Psoas muscle (tissue), 8 donors: ENCODE results near the gene SLC7A5. TPM values are rescaled to one million over a fixed set of nuclear protein-coding genes. Genes with fewer than 3 reads are reported as not detected.

Source experiments
- ATAC-seq, 4 donors: fragments of 200-7000 bp; cut with Tn5 transposase; one replicate each; pipeline ENCODE4 v1.9.1; 2020; ENCODE audit warnings: moderate library complexity in 3 of 4, mild to moderate bottlenecking in 2 of 4
- DNase-seq, 2 donors: peaks; one replicate each; pipeline ENCODE4 v3.0.0-alpha.2; 2020
- H3K27ac ChIP-seq: fragments of 200-600 bp; one replicate; pipeline ENCODE4 v1.8.0; 2022
- H3K27me3 ChIP-seq, 3 donors: fragments of 200-600 bp in 1 of 3; one replicate each; pipeline versions ENCODE4 v1.6.1 to v1.8.0; 2013 to 2022; ENCODE audit warnings: low read length in 2 of 3, mild to moderate bottlenecking in 2 of 3, moderate library complexity in 1 of 3; ENCODE audit not compliant: insufficient read depth in 3 of 3
- H3K36me3 ChIP-seq, 2 donors: fragments of 200-600 bp in 1 of 2; one replicate each; pipeline versions ENCODE4 v1.6.1 to v1.8.0; 2013 to 2022; ENCODE audit warnings: low read depth in 1 of 2, mild to moderate bottlenecking in 1 of 2, moderate library complexity in 1 of 2; ENCODE audit not compliant: insufficient read depth in 1 of 2
- H3K4me1 ChIP-seq: fragments of 200-600 bp; one replicate; pipeline ENCODE4 v1.8.0; 2022
- H3K4me3 ChIP-seq: fragments of 200-600 bp; one replicate; pipeline ENCODE4 v1.8.0; 2022; ENCODE audit warnings: mild to moderate bottlenecking
- H3K9me3 ChIP-seq: fragments of 200-600 bp; one replicate; pipeline ENCODE4 v1.8.0; 2022
- WGBS, 3 donors: extraction: QIAGEN DNeasy Blood & Tissue Kit; methylation state at CpG; one replicate each; pipeline versions ENCODE4 v1.1.6 to v1.1.7; 2013; 5-methylcytosine and 5-hydroxymethylcytosine counted together
- intact Hi-C, 2 donors: fragments of 100-400 bp; cut with DNase I; formaldehyde crosslinking; loops; one replicate each; pipeline versions ENCODE4 v1.11.0 to v1.14.2; 2022
- polyA plus RNA-seq, 3 donors: library from polyadenylated mRNA; stranded (reverse); fragments of 200-250 nt; gene quantifications; one replicate each; pipeline ENCODE4 v1.2.3, GENCODE V29; 2013
- total RNA-seq, 4 donors: library from RNA; stranded (reverse); fragmentation: NEBNext Ultra II Directional in 2 of 4; extraction: Animal tissue kit (Norgen Biotek cat#: 25700) in 2 of 4; gene quantifications; one replicate each; pipeline versions ENCODE4 v1.2.1 to v1.2.4, GENCODE V29; 2021 to 2023
- TF ChIP-seq, protein P1 (sequence below): fragments of 200-600 bp; IDR thresholded peaks from one replicate; pipeline ENCODE4 v1.8.0; 2022; ENCODE audit warnings: antibody characterized with exemption
- donor health status: healthy with polysubstance abuse.
- donor health status: DM: no; HTN: no; CAD: no; lungs with moderate emphysema.
- donor health status: Bipolar disorder and iron deficiency.
- donor health status: healthy.
- donor health status: DM: yes; HTN: yes; CAD: no.
- donor health status: DM: no; HTN: no; CAD: no.
- donor health status: DM: no; HTN: no; CAD: no.
- donor health status: DM: yes; HTN: yes; CAD: no.

Gene SLC7A5
- total and polyA plus RNA-seq, 7 donors = 9.8 to 63.6 (median 20.2) TPM

DNA sequence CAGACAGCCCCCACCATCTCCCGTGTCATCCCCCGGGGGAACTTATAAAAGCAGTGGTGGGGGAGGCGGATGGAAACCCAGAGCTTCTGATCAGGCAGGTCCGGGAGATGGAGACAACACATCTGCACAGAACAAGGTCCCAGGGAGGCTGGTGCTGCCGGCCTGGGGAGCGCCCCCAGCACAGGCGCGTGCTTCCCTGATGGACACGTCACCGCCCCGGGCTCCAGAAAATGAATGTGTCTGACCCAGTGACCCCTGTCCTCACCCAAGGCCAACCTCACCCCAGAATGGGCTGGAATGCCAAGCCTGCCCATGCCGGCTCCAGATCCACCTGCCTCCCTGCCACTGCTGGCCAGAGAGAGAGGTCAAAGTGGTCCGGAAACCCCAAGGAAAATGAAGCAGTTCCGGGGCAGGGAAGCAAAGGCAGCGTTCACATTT lies 12.5 kb downstream of the SLC7A5 start:
- Histone ChIP-seq H3K9me3 (no peaks in the 10 kb centered on the region), H3K27me3 (no peaks in the 10 kb centered on the region), H3K27ac (peak overlapping the region; percentile 96), H3K4me3 (peak overlapping the region; percentile 69), H3K36me3 (no peaks in the 10 kb centered on the region), H3K4me1 (peaks cover 56% of the 10 kb centered on the region)
- peak; percentile 7 to 29 (median 20) for ATAC-seq
- TF ChIP-seq, protein P1, sequence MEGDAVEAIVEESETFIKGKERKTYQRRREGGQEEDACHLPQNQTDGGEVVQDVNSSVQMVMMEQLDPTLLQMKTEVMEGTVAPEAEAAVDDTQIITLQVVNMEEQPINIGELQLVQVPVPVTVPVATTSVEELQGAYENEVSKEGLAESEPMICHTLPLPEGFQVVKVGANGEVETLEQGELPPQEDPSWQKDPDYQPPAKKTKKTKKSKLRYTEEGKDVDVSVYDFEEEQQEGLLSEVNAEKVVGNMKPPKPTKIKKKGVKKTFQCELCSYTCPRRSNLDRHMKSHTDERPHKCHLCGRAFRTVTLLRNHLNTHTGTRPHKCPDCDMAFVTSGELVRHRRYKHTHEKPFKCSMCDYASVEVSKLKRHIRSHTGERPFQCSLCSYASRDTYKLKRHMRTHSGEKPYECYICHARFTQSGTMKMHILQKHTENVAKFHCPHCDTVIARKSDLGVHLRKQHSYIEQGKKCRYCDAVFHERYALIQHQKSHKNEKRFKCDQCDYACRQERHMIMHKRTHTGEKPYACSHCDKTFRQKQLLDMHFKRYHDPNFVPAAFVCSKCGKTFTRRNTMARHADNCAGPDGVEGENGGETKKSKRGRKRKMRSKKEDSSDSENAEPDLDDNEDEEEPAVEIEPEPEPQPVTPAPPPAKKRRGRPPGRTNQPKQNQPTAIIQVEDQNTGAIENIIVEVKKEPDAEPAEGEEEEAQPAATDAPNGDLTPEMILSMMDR = no peak
- intact Hi-C loops = loop anchor here in 1 of 2 donors (10.0 kb wide), 1 partner anchor 48 kb away; no protein-coding TSS in a partner anchor
- WGBS, 3 donors = 32 to 49% (median 33%) methylated on average over 14 to 15 of the region's 15 CpGs
- peak; percentile 53 to 76 for DNase-seq

DNA sequence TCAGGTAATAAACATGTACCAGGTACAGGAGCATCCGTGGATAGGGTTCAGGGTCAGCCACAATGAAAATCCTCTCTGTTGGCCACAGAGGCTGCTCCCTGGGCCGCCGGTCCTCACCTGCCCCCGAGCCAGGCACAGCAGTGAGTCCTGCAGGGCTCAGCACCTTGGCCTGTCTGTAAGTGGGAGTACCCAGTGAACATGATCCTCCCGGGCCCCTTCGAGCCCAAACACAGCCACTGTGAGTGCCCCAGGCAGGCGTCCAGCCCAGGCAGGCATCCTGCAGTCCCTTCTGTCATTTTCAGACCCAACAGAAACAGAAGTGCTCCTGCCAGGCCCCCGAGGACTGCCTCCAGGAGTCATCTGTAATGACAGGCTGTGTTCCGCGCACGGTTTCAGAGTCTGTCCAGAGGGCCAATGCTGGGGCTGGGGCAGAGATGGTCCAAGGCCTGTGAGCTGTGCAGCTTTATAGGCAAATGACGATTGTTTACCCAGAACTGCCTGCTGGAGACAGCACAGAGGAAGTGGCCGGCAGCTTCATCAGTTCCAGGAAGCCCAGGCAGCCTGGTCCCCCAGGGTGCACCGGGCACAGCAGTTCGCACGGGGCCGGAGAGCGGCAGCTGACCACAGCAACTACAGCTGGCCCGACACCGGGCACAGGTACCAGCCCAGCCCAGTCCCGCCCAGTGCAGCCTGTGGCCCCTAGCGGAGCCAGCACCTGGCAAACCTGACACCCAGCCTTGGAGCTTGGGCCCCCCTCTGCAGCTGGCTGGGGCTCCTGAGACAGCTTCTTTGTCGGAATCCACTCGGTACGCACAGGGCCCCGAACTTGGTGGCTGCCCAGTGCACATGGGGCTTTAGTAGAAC lies 13.2 kb downstream of the SLC7A5 start:
- intact Hi-C loops = loop anchor here in 1 of 2 donors (10.0 kb wide), 1 partner anchor 49 kb away; no protein-coding TSS in a partner anchor
- Histone ChIP-seq H3K27ac (peak overlapping the region; percentile 96), H3K36me3 (peaks cover 0 to 6% of the 10 kb centered on the region in 2 donors), H3K4me1 (peaks cover 58% of the 10 kb centered on the region), H3K9me3 (no peaks in the 10 kb centered on the region), H3K27me3 (no peaks in the 10 kb centered on the region), H3K4me3 (peak overlapping the region; percentile 69)
- DNase-seq (peak; percentile 59 to 81), ATAC-seq (peak; percentile 2 to 36 (median 15))
- TF ChIP-seq, protein P1 = no peak
- 22 to 43% (median 23%) methylated on average over 24 to 26 of the region's 26 CpGs for WGBS, 3 donors

DNA sequence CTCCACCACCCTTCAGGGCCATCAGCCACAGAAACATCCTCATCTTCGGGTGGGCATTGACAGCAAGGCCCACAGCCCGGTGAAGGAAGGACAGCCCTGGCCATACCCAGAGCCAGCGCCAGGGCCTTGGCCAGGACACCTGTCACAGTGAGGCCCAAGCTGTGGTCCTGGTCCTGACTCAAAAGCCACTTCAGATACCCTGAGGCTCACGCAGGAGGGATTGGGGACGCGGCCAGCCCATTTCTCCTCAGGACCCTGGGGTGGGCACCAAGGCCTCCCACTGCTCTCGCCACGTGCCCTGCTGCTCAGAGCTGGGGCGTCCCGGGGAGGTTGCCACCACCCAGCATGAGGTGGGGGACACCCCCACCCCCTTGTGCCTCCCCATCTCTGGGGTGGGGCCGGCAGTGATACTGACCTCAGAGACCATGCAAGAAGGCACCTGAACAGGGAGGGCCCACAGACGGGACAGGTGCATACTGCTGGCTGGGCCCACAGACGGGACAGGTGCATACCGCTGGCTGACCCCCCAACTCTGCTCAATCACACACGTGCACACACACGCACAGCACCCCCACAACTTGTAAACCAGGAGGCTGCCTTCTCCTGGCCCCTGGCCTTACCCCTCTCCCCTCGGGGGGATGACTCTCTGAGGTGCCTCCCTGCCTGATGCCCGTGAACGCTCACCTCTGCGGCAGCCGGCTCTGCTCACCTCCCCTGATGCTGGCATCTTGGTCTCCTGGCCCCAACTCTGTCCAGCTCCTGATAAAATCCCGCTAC lies 14.2 kb downstream of the SLC7A5 start:
- H3K4me1 ChIP-seq = peaks cover 63% of the 10 kb centered on the region
- H3K27ac ChIP-seq = peak overlapping the region; percentile 96
- DNase-seq (no peak), ATAC-seq (no peak)
- intact Hi-C loops = loop anchor here in 1 of 2 donors (10.0 kb wide), 1 partner anchor 50 kb away; no protein-coding TSS in a partner anchor
- TF ChIP-seq, protein P1 = no peak
- no peaks in the 10 kb centered on the region for H3K9me3 ChIP-seq
- H3K36me3 ChIP-seq = peaks cover 0 to 16% of the 10 kb centered on the region in 2 donors
- peak overlapping the region; percentile 69 for H3K4me3 ChIP-seq
- WGBS, 3 donors = 58 to 85% (median 63%) methylated on average over 22 of the region's 22 CpGs
- H3K27me3 ChIP-seq = no peaks in the 10 kb centered on the region

DNA sequence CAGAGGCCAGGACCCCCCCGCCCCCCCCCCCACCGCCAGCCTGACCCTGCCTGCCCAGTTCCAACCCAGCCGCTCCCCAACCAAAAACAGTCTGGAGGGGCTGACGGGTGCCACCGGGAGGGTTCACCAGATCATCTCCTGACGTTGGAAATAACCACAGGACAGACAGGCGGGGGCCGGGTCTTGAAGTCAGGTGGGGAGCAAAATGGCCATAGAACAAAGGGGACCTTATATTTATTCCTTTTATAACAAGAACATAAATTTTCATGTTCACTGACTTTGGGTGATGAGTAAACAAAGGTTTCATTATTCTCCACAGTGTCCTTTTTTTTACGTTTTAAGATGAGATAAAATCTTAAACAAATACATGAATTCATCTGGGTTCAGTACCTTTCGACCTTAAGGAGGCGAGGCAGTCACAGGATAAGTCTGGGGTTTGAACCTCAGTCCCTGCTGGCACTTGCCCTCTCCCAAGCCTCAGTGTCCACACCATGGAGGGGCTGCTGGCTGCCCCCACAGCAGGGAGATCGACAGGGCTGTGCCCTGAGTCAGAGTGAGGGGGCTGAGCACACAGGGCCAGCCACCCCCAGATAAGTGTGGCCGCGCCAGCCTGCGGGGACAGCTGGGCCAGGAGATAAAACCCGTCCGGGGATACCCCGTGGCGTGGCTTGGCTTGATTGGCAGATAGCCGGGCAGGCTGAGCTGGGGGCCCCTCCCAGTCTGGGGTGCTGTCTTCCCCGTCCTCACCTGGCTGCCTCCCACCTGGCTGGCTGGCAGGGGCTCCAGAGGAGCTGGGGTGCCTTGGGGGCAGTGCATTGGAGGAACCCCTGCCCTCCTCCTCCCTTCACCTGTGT lies 15.0 kb downstream of the SLC7A5 start:
- ATAC-seq (no peak), DNase-seq (no peak)
- H3K36me3 ChIP-seq = peaks cover 0 to 16% of the 10 kb centered on the region in 2 donors
- H3K9me3 ChIP-seq = no peaks in the 10 kb centered on the region
- intact Hi-C loops = loop anchor here in 1 of 2 donors (10.0 kb wide), 1 partner anchor 51 kb away; no protein-coding TSS in a partner anchor
- H3K4me1 ChIP-seq = peaks cover 72% of the 10 kb centered on the region
- peak overlapping the region; percentile 69 for H3K4me3 ChIP-seq
- WGBS, 3 donors = 32 to 65% (median 38%) methylated on average over 18 to 21 of the region's 21 CpGs
- H3K27ac ChIP-seq = peak overlapping the region; percentile 96
- no peaks in the 10 kb centered on the region for H3K27me3 ChIP-seq
- TF ChIP-seq, protein P1 = no peak
